ENCODE results near the gene PNMT.

PNMT gene

GRCh38 chr17:39628655-39629493, 39.4 kb upstream of the PNMT start:
- no peak for DNase-seq (ENCODE audit: low read depth)
- TF ChIP-seq CTCF (IDR thresholded peaks at IDR 0.05; ENCODE audit: control insufficient read depth, extremely low read depth, insufficient read depth): no peak
- H3K4me3 ChIP-seq (ENCODE audit: low read depth, low read length): no peak overlapping the region

- TF ChIP-seq CTCF (IDR thresholded peaks at IDR 0.05; ENCODE audit: control insufficient read depth, extremely low read depth, insufficient read depth): no peak
- H3K4me3 ChIP-seq (ENCODE audit: low read depth, low read length): no peak overlapping the region
- DNase-seq (ENCODE audit: low read depth): no peak
Measured at GRCh38 chr17:39629494-39629880, 38.8 kb upstream of the PNMT start.

GRCh38 chr17:39629898-39630297, 38.4 kb upstream of the PNMT start:
- no peak for DNase-seq (ENCODE audit: low read depth)
- no peak for TF ChIP-seq CTCF (IDR thresholded peaks at IDR 0.05; ENCODE audit: control insufficient read depth, extremely low read depth, insufficient read depth)

DNA sequence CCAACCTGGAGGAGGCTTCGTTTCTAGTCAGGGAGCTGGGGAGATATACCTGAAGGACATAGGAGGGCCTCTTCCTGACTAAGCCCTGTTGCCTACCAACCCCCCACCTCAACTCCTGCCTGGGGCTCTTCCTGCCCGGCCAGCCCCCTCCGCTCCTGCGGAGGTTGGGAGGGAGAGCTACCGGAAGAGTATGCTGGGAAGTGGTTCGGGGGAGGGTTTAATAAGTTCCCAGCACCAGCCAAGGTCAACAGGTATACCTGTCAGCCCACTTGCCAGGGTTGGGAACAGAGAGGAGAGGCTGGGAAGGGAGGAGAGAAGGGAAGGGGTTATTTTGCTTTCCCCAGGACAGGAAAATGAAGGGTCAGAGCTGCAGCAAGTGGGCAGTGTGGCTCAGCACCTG, 36.9 kb upstream of the PNMT start:
- H3K4me3 ChIP-seq (ENCODE audit: low read depth, low read length): no peak overlapping the region
- DNase-seq (ENCODE audit: low read depth): peak; percentile 45
- no peak for TF ChIP-seq CTCF (IDR thresholded peaks at IDR 0.05; ENCODE audit: control insufficient read depth, extremely low read depth, insufficient read depth)

More at GRCh38 chr17:39629898-39630297, 38.4 kb upstream of the PNMT start:
- H3K4me3 ChIP-seq (ENCODE audit: low read depth, low read length): no peak overlapping the region

DNA sequence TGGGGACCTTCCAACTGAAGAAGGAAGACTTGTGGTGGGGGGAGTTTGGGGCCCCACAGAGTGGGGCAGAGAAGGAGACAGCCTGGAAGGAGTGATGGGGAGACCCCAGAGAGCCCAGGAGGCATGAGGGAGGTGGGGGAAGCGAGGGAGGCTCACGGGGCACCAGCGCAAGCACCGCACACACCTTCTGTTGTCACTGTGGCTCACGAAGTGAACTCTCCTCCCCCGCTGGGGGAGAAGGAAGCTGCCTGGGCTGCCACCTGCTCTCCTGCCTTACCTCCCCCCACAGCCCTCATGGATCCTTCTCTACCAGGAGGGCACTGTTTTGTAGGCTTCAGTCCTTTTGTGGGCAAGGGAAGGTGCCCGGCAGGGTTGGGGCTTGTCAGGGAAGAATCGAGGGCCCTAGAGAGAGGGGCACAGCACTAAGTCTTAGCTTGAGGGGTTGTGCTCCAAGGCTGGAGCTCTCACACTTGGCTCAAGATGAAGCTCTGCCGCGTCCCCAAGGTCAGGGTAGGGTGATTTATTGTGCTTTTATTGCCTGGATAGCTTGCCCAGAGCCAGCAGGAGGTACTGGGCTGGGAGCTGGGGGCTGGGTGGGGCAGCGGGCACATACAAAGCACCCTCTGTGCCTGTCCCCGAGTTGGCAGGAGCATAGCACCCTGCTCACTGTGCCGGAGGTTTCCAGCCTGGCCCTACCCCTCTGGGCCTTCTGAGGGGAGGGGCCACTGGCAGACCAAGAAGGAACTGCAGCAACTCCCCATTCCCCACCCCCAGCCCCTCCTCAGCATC, 35.9 kb upstream of the PNMT start:
- no peak for TF ChIP-seq CTCF (IDR thresholded peaks at IDR 0.05; ENCODE audit: control insufficient read depth, extremely low read depth, insufficient read depth)
- no peak overlapping the region for H3K4me3 ChIP-seq (ENCODE audit: low read depth, low read length)
- no peak for DNase-seq (ENCODE audit: low read depth)

DNA sequence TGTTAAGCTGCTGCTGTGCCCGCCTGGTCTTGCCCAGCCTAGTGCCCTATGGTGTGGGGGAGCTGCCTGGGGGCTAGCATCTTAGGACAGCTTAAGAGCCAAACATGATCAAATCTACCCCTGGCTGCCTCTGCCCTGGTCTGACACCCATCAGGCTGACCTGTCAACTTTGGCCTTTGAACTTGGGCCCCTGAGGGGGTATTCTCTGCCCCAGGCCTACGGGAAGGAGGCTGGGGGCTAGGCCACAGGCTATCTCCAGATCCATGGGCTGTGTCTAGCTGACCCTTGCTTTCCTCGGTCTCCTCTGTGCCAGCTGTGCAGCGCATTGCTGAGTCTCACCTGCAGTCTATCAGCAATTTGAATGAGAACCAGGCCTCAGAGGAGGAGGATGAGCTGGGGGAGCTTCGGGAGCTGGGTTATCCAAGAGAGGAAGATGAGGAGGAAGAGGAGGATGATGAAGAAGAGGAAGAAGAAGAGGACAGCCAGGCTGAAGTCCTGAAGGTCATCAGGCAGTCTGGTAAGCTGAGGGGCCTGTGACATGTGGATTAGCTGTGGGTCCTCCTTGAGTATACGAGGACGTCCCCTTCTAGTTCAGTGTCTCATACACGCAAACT, 34.6 kb upstream of the PNMT start:
- no peak for DNase-seq (ENCODE audit: low read depth)
- no peak for TF ChIP-seq CTCF (IDR thresholded peaks at IDR 0.05; ENCODE audit: control insufficient read depth, extremely low read depth, insufficient read depth)
- no peak overlapping the region for H3K4me3 ChIP-seq (ENCODE audit: low read depth, low read length)

Measured in LNCaP clone FGC (cell line).